ENCODE measurements around the gene RSPO1. TPM values are rescaled to one million over a fixed set of nuclear protein-coding genes. Genes with fewer than 3 reads are reported as not detected.

The RSPO1 gene
- total RNA-seq, 1 experiment from 2014 or later = not detected

- no peak for DNase-seq (ENCODE audit: low read depth)
These were observed 67.7 kb downstream of the RSPO1 start for GRCh38 chr1:37567023-37567422.

DNA sequence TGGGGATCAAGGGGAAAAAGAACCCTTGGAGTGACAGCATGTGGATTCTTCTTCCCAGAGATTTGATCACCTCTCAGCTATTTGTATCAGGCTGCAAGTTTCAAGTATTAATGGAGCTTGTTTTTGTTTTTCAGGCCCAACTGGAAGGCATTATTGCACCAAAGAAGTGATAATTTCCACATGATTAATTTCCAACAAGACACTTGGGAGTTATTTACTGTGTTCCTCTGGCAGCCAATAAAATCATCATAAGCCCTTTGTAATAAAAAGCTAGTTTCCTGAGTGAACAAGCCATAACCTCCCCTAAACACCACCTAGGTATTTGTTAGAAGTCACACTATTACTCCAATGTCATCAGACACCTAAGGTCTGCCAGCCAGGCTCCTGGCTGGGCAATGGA, 69.8 kb downstream of the RSPO1 start:
- no peak for DNase-seq (ENCODE audit: low read depth)

GRCh38 chr1:37562984-37563383, 71.7 kb downstream of the RSPO1 start:
- DNase-seq (ENCODE audit: low read depth) = no peak

Other genes with a start within 250 kb of the RSPO1 start
- 4.5 and 8.6 TPM in 2 replicates for gene ZC3H12A, start 160.3 kb downstream of the RSPO1 start, total RNA-seq (2014; rRNA removed; shearing (Covaris generic))
- 112 and 148 TPM in 2 replicates for gene MEAF6, start 120.1 kb downstream of the RSPO1 start, total RNA-seq (2014; rRNA removed; shearing (Covaris generic))
- 6.4 and 24.4 TPM in 2 replicates for gene SNIP1, start 80.6 kb downstream of the RSPO1 start, total RNA-seq (2014; rRNA removed; shearing (Covaris generic))
- gene DNALI1, start 78.0 kb downstream of the RSPO1 start, total RNA-seq (2014; rRNA removed; shearing (Covaris generic)) = 0.49 and 1.9 TPM in 2 replicates
- 54.7 and 79.0 TPM in 2 replicates for gene GNL2, start 39.0 kb downstream of the RSPO1 start, total RNA-seq (2014; rRNA removed; shearing (Covaris generic))
- 36.8 and 38.4 TPM in 2 replicates for gene CDCA8, start 57.6 kb upstream of the RSPO1 start, total RNA-seq (2014; rRNA removed; shearing (Covaris generic))
- not detected in 2 replicates for gene EPHA10, start 130.2 kb upstream of the RSPO1 start, total RNA-seq (2014; rRNA removed; shearing (Covaris generic))
- gene MANEAL, start 159.0 kb upstream of the RSPO1 start, total RNA-seq (2014; rRNA removed; shearing (Covaris generic)) = 6.5 and 7.2 TPM in 2 replicates
- 63.3 and 69.5 TPM in 2 replicates for gene C1orf122, start 172.9 kb upstream of the RSPO1 start, total RNA-seq (2014; rRNA removed; shearing (Covaris generic))
- 32.8 and 36.3 TPM in 2 replicates for gene YRDC, start 173.3 kb upstream of the RSPO1 start, total RNA-seq (2014; rRNA removed; shearing (Covaris generic))
- gene MTF1, start 224.7 kb upstream of the RSPO1 start, total RNA-seq (2014; rRNA removed; shearing (Covaris generic)) = 2.5 and 5.4 TPM in 2 replicates

All from M059J (cell line).